Measurements from ENCODE around the gene PIGV.

Gene PIGV

DNA sequence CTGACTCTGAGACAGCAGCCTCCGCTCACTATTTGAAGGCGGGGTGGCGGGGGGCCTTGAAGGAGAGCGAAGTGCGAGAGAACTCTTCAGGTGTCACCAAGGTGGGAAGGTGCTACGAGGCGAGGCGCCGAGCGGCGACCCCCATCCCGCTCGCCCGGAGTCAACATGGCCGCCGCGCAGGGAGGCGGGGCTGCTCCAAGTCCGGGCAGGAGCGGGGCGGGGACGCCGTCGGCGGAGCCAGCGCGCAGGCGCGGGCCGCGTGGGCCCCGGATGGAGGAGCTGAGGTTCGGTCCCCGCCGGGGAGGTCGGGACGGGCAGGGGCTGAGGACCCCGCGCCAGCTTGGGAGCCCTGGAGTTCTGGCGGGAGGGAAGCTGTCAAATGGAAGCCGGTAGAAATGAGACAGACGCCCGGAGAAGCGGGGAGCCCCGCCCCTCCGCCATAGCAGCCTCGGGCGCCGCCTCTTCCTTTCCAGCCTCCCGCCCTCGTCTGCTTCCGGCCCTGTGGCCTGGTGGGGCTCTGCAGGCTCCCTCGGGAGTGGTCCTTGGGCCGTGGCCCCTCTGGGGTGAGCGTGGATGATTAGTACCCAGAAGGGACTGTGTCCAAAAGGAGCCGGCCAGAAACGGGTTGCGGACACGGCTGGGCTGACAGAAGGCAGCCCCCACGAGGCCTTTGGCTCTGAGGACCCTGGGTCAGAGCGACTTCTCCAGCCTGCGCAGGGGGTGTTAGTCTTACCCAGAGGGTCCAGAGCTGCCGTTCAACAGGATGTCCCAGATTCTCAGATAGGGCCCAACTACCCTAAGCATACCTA is at the start of gene PIGV:
PIGV (plus strand) TSS at position 245 of the 809 bp plus-strand sequence. CDS start 2,866 bp downstream, outside the sequence.
- peak; percentile 94 for DNase-seq (ENCODE audit: low spot score)

DNA sequence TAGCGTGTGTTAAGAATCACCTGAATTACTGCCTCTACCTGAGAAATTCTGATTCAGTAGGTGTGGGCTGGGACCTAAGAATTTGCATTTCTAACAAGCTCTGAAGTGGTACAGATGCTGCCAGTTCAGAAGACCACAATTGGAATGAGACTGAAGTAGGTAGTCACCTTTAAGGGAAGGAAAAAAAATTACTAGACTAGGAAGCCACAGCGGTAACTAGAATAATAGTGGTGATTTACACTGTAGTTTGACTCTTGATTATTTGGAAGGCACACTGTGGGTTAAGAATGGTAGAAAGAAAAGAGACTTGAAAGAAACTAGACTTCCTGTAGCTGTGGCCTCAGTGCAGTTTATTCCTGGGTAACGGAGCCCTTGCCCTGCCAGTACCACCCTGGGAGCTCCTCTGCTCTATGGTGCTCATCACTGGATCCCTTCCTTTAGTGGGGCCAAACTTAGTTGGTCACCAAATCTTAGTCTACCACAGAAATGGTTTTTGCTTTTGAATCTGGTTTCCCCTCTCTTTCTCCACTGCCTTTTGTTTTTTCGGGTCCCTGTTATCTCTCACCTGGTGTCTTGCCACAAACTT is 48.3 kb upstream of the PIGV start:
- DNase-seq (ENCODE audit: low spot score), result no peak

DNA sequence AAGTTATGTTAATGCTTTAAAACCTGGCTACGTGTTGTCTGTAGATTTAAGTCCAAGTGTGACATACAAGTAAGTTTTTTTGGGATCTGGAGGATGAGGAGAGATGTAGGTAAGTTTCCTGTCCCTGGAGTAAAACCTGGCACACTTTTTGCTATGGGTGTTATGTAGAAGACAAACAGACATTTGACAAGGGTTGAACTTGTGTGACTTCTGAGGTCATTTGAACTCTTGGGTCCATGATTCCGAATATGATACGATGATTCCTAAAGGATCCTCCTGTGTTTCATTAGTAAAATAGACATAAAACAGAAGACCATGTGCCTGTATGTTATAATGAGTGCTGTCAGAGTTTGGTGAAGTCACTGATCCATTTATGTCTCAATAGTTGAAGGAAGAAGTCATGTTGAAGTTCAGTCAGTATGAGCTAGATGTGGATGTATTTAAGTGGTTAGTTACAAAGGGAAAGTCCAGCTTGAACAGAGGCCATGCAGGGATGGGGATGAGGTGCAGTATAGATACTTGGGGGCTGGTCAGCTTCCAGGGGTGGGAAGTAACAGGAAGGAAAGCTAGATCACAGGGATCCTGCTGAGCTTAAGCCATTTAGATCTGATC is 47.6 kb upstream of the PIGV start:
- DNase-seq (ENCODE audit: low spot score), result no peak

DNA sequence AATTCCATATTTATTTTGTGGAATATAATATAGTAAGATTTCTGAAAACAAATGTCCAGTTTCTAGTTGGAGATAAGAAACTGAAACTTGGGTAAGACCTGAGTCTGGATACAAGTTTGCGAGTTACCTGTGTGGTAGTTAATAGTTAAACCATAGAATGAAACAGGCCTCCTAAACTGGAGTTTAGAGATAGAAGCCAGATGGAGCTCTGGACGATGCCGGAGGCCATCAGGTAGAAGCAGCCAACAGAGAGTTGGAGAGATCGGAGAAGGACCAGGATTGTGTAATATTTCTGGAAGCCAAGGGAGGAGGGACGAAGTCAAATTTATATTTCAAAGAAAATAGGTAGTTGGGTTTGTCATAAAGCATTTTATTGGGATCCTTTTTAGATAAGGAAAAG is 46.8 kb upstream of the PIGV start:
- DNase-seq (ENCODE audit: low spot score), result no peak

DNA sequence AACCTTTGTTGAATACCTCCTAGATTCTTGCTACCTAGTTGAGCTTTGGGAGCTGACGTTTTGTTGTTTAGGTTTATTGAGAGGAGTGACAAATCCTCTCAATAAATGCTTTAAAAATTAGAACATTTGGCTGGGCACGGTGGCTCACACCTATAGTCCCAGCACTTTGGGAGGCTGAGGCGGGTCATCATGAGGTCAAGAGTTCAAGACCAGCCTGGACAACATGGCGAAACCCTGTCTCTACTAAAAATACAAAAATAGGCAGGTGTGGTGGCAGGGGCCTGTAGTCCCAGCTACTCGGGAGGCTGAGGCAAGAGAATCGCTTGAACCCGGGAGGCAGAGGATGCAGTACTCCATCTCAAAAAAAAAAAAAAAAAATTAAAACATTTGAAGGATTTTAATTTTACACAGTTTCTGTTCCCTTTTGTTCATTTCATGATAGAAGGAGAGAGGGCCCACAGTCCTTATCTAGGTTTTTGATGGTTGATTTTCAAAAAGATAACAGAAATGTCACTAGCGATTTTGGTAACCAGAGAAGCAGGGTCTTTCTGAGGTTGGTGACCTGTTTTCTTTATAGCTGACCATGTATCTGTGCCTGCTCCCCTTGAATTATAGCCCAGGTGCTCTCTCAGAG is 44.2 kb upstream of the PIGV start:
- no peak for DNase-seq (ENCODE audit: low spot score)

DNA sequence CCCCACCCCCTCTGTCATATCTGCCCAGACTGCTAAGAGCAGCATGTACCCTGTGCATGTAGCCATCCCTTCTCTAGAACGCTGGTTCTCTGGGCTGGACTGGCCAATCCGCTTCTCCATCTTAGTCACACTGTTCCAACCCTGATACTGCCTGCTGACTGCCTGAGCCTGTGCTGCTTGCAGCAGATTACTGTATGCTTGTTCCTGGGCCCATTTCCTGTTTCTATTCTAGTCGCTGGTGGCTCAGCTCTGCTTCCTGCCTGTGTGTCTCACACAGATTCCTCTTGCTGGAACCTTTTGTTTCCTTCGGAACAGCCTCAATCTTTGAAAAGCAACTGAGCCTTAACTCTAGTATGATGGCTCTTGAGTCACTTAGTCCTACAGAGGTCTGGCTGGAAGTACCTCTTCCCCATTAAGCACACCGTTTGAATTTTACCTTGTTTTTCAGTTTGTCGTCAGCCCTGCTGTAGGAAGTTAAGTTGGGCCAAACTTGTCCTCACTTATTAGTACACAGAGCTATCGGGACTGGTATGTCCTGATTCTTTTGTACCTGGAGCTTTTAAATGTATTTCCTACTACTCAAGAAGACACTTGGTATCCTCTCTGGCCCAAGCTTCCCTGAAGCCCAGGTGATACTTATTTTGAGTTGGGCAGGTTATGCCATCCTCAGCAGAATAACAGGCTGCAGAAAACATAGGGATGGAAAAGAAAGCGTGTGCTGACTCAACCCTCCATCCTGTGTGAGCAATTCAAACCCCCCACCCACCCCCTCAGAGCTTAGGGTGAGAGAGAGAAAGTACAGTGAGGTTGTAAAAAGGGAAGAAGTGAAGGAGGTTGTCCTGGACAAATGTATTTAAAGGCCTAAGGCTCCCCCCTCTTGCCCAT is 43.4 kb upstream of the PIGV start:
- DNase-seq (ENCODE audit: low spot score), result peak; percentile 83

DNA sequence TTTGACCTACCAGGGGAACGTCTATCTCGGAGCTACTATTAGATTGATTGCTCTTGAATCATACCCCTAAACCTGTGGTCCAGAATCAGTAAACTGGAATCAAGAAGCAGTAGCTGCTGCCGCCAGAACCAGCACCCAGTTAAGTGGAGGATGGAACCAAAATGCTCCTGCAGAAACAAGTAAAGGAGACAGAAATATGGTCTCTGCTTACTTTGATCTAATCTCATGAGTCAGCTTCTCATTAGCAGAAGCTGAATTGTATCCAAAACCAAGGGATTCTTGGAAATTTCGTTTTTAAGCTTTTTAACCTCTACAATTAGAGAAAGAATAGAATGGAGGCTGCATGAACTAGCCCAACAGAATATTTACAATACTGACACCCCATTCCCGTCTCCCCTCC is 42.6 kb upstream of the PIGV start:
- DNase-seq (ENCODE audit: low spot score), result no peak

DNA sequence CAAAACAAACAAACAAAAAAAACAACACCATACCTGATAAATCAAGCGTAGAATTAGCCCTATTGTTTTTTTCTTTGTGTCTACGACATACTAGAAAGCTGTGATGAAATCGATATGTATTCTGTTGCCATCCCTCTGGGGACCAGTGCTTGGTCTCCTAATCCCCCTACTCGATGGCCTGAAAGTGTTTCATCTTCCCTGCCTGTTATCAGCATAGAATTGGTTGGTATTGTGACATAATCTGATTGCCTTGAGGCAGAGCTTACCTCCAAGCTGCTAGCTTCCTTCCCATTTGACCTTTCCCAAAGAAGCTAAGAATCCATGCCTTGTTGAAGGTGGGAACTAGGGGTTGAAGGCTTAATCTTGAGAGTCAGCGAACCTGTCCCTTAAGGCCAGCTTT is 40.7 kb upstream of the PIGV start:
- DNase-seq (ENCODE audit: low spot score), result no peak

DNA sequence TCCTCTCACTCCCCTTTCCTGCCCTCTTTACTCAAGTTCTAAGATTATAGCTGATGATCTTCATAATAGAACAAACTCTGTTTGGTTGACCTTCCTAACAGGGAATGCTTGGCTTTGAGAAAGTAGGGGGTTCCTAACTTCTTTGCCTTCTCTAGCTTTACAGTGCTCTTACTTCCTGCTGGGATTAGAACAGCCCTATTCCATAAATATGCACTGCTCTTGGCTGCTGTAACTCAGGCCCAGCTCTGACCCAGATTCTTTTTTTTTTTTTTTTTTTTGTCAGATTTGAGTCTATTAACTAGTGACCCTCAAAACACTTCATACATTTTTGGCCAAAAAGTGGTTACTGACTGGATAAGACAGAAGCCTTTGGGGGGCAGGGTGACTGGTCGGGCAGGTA is 39.4 kb upstream of the PIGV start:
- no peak for DNase-seq (ENCODE audit: low spot score)

DNA sequence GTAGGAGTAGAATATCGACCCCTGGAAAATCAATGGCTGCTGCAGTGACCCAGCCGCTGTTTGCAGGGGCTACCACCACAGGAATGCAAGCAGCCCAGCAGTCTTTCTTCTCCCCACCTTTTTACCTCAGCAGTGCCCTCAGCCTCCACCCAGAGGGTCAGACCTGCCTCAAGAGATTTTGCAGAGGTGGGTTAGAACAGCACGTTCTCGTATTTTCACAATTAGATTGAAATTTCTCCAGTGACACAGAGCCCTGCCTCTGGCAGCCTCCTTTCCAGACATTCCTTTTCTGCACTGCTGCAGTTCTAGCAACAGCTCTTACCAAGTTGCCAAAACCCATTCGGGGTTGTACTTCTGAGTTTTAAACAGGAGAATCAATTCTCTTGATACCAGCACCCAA is 38.3 kb upstream of the PIGV start:
- no peak for DNase-seq (ENCODE audit: low spot score)

DNA sequence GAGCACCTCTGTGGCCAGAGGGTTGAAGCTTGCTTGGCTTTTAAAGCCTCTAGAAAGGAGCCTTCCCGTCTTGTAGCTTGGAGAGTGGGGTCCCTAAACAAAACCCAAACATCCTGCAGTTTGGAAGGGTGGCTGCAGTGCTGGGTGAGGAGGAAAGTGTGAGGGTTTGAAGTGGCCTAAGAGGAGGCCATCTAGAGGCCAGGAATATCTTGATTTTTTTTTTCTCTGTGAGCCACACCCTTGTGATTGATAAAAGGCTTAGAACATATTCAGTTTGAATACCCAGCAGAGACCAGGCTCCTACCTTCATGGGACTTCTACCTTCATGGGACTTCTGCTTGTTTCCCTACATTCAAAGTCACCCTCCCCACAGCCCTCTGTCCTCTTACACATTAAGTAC is 37.3 kb upstream of the PIGV start:
- DNase-seq (ENCODE audit: low spot score), result no peak

DNA sequence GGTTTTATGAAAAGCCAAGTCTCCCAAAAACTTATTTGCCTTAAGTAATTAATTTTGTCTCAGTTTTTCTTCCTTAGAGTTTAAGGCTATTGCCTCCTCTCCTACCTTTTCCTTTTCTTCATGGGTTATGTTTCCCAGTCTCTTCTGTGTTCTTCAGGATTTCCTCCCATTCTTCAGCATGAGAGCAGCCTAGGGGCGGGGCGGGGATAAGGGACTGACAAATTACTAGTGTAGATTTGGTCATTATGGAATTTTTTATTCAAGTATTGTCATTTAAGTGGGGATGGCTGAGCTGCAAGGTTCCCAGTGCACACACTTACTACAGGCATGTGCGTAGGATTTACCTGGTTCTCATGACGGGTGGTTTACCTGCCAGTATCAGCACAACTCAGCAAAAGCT is 35.2 kb upstream of the PIGV start:
- DNase-seq (ENCODE audit: low spot score), result no peak

DNA sequence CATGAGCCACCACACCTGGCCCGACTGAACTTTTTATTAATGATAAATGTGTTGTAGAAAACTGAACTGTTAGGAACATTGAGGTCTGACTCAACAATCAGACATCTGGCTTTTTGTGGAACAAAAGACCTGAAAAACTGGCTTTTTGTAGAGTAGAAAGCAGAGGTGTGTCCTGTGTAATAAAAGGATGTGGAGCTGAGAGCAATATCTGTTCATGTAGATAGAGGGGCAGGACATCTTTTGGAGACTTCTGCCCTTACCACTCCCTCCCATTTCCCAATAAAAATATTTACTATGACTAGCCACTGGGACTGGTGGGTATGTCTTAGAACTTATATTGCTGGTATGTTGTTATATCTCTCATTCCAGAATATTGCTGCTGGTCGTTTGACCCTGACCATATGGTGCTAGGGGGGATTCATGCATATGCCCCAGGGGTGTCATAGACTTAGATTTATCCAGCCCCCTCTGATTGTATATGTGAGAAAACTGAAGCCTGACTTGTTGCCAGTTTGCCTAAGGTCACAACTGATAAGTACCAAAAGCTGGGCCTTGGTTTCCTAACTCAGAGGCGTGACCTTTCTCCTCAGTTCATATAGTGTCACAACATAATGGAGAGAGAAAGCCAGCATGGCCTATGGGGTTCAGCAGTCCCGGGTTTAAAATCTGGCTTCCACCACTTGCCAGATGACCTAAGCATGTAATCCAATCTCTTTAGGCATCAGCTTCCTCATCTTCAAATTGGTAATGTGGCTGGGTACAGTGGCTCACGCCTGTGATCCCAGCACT is 33.5 kb upstream of the PIGV start:
- no peak for DNase-seq (ENCODE audit: low spot score)

DNA sequence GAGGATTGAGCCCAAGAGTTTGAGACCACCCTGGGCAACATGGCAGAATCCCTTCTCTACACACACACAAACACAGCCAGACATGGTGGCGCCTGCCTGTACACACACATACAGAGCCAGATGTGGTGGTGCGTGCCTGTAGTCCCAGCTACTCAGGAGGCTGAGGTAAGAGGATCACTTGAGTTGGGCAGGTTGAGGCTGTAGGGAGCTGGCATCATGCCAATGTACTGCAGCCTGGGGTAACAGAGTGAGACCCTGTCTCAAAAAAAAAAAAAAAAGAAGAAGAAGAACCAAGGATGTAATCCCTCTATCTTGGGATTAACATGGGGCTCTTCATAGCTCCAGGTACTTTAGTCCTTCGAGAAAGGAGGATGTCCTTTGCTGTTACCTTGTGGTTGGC is 29.4 kb upstream of the PIGV start:
- no peak for DNase-seq (ENCODE audit: low spot score)

DNA sequence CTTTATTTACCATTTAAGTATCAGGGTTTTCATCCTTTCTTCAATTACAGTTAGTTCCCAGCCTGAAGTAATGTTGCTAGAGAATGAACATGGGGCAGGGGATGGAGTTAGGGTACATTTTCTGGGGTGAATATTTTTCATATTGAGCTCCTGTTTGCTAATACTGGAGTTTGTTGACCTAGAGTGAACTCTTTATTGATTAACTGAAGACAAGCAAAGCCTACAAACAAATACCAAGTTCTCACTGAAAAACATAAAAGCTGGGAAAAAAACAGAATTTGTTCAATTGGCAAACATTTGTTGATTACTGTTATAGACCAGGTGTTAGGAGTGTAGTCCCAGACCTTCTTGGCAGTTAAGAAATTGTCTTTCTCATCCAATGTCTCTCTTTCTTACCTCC is 28.2 kb upstream of the PIGV start:
- DNase-seq (ENCODE audit: low spot score), result no peak

DNA sequence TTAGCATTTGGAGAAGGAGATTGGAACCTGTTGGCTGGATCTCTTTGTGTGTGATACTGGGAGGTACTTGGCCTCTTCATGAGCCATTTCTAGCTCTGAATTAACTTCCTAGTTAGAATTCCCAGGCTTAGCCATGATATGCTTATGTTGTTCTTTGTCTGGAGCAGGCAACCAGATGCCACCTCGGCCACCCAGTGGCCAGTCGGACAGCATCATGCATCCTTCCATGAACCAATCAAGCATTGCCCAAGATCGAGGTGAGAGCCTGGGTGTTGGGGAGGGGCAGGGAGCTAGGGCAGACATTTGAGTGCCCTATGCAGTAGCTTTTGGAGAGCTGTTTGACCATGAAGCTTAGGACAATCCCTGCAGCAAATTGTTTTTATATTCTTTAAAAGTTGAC is 26.5 kb upstream of the PIGV start:
- DNase-seq (ENCODE audit: low spot score), result no peak

DNA sequence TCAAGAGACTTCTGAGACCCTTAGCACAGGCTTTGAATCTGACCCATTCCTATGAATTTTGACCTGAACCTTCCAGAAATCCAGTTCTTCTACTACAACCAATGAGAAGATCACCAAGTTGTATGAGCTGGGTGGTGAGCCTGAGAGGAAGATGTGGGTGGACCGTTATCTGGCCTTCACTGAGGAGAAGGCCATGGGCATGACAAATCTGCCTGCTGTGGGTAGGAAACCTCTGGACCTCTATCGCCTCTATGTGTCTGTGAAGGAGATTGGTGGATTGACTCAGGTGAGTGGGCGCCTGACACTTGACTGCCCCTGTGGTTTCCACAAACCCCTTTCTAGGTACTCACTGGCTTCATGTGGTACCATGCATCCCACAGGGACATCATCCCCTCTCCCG is 20.0 kb upstream of the PIGV start:
- no peak for DNase-seq (ENCODE audit: low spot score)

DNA sequence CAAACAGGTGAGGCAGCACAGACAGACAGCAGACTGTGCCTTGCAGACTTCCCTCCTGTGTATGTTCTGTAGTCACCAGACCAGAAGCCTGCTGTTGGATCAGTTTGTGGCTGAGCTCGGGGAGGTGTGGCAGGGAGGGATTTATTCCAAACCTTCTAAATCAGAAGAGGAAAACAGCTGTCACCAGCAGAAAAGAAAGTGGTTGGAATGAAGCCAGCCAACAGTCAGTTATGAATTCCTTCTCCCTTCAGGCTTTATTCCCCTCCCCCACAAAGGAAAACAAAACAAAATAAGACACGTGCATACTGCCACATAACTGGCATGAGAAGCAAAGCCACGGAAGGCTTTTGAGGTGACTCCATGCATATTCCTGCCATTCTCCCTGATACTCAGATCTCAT is 19.0 kb upstream of the PIGV start:
- DNase-seq (ENCODE audit: low spot score), result no peak

DNA sequence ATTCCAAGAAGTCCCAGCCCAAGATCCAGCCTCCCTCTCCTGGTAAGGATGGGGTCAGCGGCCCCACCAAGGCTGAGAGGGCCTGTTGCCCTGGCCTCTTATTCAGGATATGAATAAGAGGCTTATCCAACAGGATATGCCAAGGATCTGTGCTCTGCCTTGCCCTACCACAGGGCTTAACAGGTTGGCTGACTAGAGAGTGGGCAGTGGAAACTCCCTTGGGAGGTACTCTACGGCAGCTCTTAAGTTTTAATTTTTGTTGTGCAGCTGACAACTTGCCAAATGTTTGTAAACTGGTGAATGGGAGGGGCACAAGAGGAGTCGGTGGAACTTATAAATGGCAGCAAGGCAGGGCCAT is 16.5 kb upstream of the PIGV start:
- DNase-seq (ENCODE audit: low spot score), result no peak

DNA sequence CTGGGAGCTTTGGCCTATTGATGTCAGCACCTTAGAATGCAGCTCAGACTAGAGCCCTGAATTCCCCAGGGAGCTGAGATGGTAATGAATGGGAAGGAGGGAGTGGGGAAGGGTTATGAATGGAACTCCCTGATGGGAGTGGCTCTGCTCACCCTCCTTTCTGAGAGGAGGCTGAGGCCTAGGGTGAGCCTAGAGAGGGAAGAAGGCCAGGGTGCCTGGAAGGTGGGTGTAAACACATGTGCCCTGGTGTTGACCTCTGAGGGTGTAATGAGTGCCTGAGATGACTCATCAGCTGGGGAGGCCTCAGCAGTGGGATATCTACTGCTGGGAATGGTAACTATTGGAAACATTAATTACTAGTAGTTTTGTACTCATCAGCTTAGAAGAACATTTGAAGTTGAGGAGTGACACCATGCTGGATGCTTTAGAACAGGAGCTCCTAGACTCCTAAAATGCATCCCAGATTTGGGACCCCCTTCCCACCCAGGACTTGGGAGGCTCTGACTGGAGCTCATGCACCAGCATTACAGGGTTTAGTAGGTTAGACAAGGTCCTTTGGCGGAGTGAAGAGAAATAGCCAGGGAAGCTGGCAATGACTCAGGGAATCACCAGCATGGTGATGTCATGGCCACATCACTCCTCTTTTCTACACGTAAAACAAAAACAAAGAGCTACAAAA is 16.0 kb upstream of the PIGV start:
- no peak for DNase-seq (ENCODE audit: low spot score)

DNA sequence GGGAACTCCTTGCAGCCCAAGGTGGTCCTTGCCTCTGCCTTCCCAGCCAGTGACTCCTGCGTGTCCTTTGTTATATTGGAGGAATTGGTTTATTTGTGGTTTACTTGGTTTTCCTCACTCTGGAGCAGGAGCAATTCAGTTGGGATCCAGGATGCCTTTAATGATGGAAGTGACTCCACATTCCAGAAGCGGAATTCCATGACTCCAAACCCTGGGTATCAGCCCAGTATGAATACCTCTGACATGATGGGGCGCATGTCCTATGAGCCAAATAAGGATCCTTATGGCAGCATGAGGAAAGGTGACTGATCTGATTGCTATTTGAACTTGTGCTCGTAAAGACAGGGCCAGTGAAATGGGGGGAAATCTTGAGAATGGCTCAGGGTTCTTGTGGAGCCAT is 15.1 kb upstream of the PIGV start:
- DNase-seq (ENCODE audit: low spot score), result no peak
